PC-3 (cell line): ENCODE data around the gene TNFRSF4. TPM values are rescaled to one million over a fixed set of nuclear protein-coding genes. Genes with fewer than 3 reads are reported as not detected.

Experiments
- ATAC-seq: fragments of 200-7000 bp; cut with Tn5 transposase; 2 replicates; pipeline ENCODE4 v1.9.1; 2020; ENCODE audit warnings: mild to moderate bottlenecking, moderate library complexity
- BruUV-seq: library from RNA; stranded (reverse); fragments of 400-500 nt; replicated peaks from 2 replicates; lab custom pipeline; 2021; lab: Mats Ljungman, UMichigan
- CTCF ChIA-PET: fragments of 300-600 bp; sonication (Branson Sonifier 250); formaldehyde crosslinking; loops from one replicate; lab custom pipeline; 2022; ENCODE audit warnings: antibody characterized with exemption; lab: Charles Lee
- POLR2A ChIA-PET: fragments of 300-600 bp; sonication (Branson Sonifier 250); formaldehyde crosslinking; loops from one replicate; lab custom pipeline; 2022; ENCODE audit warnings: antibody characterized with exemption; ENCODE audit not compliant: unreplicated experiment; lab: Charles Lee
- DNase-seq: peaks from one replicate; pipeline ENCODE4 v3.0.0-alpha.2; 2015
- H2AFZ ChIP-seq: fragments of 300-600 bp; sonication (generic); 2 replicates; pipeline ENCODE4 v1.6.0; 2016; ENCODE audit warnings: antibody characterized with exemption, low read length
- H3F3A ChIP-seq: fragments of 300-600 bp; sonication (generic); one replicate; pipeline ENCODE4 v1.6.0; 2017; ENCODE audit warnings: antibody characterized with exemption, low read length, control low read depth, mild to moderate bottlenecking; ENCODE audit not compliant: unreplicated experiment
- H3K27ac ChIP-seq: fragments of 300-600 bp; sonication (generic); 2 replicates; pipeline ENCODE4 v1.5.1; 2016; ENCODE audit warnings: mild to moderate bottlenecking, low read length
- H3K27me3 ChIP-seq: fragments of 300-600 bp; sonication (generic); 2 replicates; pipeline ENCODE4 v1.6.1; 2016; ENCODE audit warnings: low read length, mixed read lengths
- H3K36me3 ChIP-seq: fragments of 300-600 bp; sonication (generic); 2 replicates; pipeline ENCODE4 v1.6.1; 2016; ENCODE audit warnings: low read depth, mixed run types, low read length, mixed read lengths
- H3K4me1 ChIP-seq: fragments of 300-600 bp; sonication (generic); 2 replicates; pipeline ENCODE4 v1.5.1; 2016; ENCODE audit warnings: low read length; ENCODE audit not compliant: insufficient read depth
- H3K4me2 ChIP-seq: fragments of 300-600 bp; sonication (generic); 2 replicates; pipeline ENCODE4 v1.6.0; 2016; ENCODE audit warnings: low read length
- H3K4me3 ChIP-seq: fragments of 300-600 bp; sonication (generic); 2 replicates; pipeline ENCODE4 v1.5.1; 2016; ENCODE audit warnings: mild to moderate bottlenecking, low read length, mixed read lengths
- H3K79me2 ChIP-seq: fragments of 300-600 bp; sonication (generic); 2 replicates; pipeline ENCODE4 v1.6.1; 2017; ENCODE audit warnings: low read length, mixed read lengths
- H3K9ac ChIP-seq: fragments of 300-600 bp; sonication (generic); 2 replicates; pipeline ENCODE4 v1.6.0; 2016; ENCODE audit warnings: mild to moderate bottlenecking, low read length
- H3K9me2 ChIP-seq: fragments of 300-600 bp; sonication (generic); replicated peaks from 2 replicates; pipeline ENCODE4 v1.6.1; 2016; ENCODE audit warnings: mixed run types, low read length, mixed read lengths
- H3K9me3 ChIP-seq: fragments of 300-600 bp; sonication (generic); 2 replicates; pipeline ENCODE4 v1.6.1; 2016; ENCODE audit warnings: low read length, mixed read lengths
- H4K20me1 ChIP-seq: fragments of 300-600 bp; sonication (generic); 2 replicates; pipeline ENCODE4 v1.6.1; 2016; ENCODE audit warnings: low read length, mixed read lengths
- EZH2 ChIP-seq: fragments of 300-600 bp; sonication (generic); IDR thresholded peaks from one replicate; pipeline ENCODE4 v1.6.1; 2017; ENCODE audit warnings: antibody characterized with exemption, mild to moderate bottlenecking, low read length; ENCODE audit not compliant: unreplicated experiment
- EZH2phosphoT487 ChIP-seq: fragments of 300-600 bp; sonication (generic); IDR thresholded peaks from 2 replicates; pipeline ENCODE4 v1.6.1; 2018; ENCODE audit warnings: mild to moderate bottlenecking, antibody characterized with exemption, low read length, borderline replicate concordance
- intact Hi-C: fragments of 100-400 bp; cut with micrococcal nuclease; formaldehyde crosslinking; loops from 2 replicates; pipeline ENCODE4 v1.9.0; 2023
- total RNA-seq: library from RNA; depleted of rRNA; stranded (reverse); fragments of >200 nt; gene quantifications from 2 replicates; pipeline ENCODE4 v1.2.3, GENCODE V29; 2014
- TF ChIP-seq, protein P1 (sequence below): fragments of 300-600 bp; sonication (generic); conservative IDR thresholded peaks from 2 replicates; pipeline ENCODE4 v1.5.1; 2017; ENCODE audit warnings: antibody characterized with exemption, low read depth, mild to moderate bottlenecking, low read length

TNFRSF4 gene
- total RNA-seq, 1 experiment from 2014 or later, result 0.11 TPM

DNA sequence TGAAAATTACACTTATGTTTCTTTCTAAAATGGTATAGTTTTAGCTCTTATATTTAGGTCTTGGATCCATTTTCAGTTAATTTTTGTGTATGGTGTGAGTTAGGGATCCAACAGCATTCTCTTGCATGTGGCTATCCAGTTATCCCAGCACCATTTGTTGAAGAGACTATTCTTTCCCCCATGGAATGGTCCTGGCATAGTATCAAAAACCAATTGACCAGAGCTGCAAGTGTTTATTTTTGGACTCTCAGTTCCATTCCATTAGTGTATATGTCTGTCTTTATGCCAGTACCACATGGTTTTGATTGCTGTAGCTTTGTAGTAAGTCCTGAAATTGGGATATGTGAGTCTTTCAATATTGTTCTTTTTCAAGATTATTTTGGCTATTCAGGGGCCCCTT is 26.0 kb downstream of the TNFRSF4 start:
- H3K4me2 ChIP-seq, result no peak overlapping the region
- H3K9me2 ChIP-seq, result no peaks in the 10 kb centered on the region
- CTCF ChIA-PET, result no interaction called here
- no peaks in the 10 kb centered on the region for H3K4me1 ChIP-seq
- no peaks in the 10 kb centered on the region for H4K20me1 ChIP-seq
- H3K79me2 ChIP-seq, result no peaks in the 10 kb centered on the region
- no peak for DNase-seq
- no peaks in the 10 kb centered on the region for H3F3A ChIP-seq
- H3K27ac ChIP-seq, result no peak overlapping the region
- BruUV-seq, result no TSS peak
- H3K36me3 ChIP-seq, result 0 out of 2 replicates have a peak, but pooled peaks cover 5% of the 10 kb centered on the region
- H3K27me3 ChIP-seq, result no peaks in the 10 kb centered on the region
- no peak for TF ChIP-seq EZH2phosphoT487
- intact Hi-C loops, result no loop called here
- no peaks in the 10 kb centered on the region for H3K9me3 ChIP-seq
- no peak overlapping the region for H2AFZ ChIP-seq
- H3K9ac ChIP-seq, result no peak overlapping the region
- POLR2A ChIA-PET, result interaction anchor here (0.6 kb wide), 1 partner anchor 13 kb away, joined by 3 read pairs; no protein-coding TSS in a partner anchor
- ATAC-seq, result no peak
- H3K4me3 ChIP-seq, result no peak overlapping the region

DNA sequence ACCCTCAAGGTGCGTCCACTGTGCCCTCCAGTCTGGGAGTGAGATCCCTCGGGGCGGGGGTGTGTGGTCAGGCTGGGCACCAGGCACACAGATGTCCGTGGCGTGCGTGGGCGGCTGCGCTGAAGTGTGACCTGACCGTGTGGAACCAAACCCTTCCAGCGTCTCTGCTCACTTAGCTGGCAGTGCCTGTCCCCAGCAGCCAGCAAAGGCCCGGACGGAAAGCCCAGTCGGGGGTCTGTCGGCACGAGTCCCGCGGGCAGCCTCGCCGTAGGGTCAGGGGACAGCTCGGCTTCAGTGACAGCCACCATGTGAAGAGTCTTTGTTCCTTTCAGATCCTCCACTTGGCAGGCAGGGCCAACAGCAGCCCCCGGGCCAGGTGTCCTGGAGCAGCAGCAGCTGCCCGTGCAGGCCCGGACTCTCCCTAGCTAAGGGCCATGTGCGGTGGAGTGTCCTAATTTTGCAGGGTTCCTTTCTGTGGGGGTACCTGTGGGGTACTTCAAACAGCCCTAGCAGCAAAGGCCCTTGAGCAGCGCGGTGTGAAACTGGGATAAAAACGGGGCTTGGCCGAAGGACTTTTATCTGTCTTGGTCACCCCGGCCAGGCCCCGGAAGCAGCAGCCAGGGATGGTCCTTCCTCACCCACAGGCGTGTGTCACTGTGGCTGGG is 28.7 kb downstream of the TNFRSF4 start:
- H3K9ac ChIP-seq, result no peak overlapping the region
- H3K27me3 ChIP-seq, result no peaks in the 10 kb centered on the region
- no peaks in the 10 kb centered on the region for H3K4me1 ChIP-seq
- ATAC-seq, result no peak
- H2AFZ ChIP-seq, result no peak overlapping the region
- no peaks in the 10 kb centered on the region for H3K9me2 ChIP-seq
- no peaks in the 10 kb centered on the region for H3K79me2 ChIP-seq
- no peaks in the 10 kb centered on the region for H3F3A ChIP-seq
- intact Hi-C loops, result no loop called here
- H3K4me3 ChIP-seq, result no peak overlapping the region
- no peak for TF ChIP-seq EZH2
- TF ChIP-seq, protein P1, sequence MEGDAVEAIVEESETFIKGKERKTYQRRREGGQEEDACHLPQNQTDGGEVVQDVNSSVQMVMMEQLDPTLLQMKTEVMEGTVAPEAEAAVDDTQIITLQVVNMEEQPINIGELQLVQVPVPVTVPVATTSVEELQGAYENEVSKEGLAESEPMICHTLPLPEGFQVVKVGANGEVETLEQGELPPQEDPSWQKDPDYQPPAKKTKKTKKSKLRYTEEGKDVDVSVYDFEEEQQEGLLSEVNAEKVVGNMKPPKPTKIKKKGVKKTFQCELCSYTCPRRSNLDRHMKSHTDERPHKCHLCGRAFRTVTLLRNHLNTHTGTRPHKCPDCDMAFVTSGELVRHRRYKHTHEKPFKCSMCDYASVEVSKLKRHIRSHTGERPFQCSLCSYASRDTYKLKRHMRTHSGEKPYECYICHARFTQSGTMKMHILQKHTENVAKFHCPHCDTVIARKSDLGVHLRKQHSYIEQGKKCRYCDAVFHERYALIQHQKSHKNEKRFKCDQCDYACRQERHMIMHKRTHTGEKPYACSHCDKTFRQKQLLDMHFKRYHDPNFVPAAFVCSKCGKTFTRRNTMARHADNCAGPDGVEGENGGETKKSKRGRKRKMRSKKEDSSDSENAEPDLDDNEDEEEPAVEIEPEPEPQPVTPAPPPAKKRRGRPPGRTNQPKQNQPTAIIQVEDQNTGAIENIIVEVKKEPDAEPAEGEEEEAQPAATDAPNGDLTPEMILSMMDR, result no peak
- no peak for TF ChIP-seq EZH2phosphoT487
- H4K20me1 ChIP-seq, result no peaks in the 10 kb centered on the region
- no peak overlapping the region for H3K4me2 ChIP-seq
- no TSS peak for BruUV-seq
- POLR2A ChIA-PET, result no interaction called here
- H3K36me3 ChIP-seq, result no peaks in the 10 kb centered on the region
- CTCF ChIA-PET, result no interaction called here
- DNase-seq, result no peak
- H3K27ac ChIP-seq, result no peak overlapping the region
- no peaks in the 10 kb centered on the region for H3K9me3 ChIP-seq

DNA sequence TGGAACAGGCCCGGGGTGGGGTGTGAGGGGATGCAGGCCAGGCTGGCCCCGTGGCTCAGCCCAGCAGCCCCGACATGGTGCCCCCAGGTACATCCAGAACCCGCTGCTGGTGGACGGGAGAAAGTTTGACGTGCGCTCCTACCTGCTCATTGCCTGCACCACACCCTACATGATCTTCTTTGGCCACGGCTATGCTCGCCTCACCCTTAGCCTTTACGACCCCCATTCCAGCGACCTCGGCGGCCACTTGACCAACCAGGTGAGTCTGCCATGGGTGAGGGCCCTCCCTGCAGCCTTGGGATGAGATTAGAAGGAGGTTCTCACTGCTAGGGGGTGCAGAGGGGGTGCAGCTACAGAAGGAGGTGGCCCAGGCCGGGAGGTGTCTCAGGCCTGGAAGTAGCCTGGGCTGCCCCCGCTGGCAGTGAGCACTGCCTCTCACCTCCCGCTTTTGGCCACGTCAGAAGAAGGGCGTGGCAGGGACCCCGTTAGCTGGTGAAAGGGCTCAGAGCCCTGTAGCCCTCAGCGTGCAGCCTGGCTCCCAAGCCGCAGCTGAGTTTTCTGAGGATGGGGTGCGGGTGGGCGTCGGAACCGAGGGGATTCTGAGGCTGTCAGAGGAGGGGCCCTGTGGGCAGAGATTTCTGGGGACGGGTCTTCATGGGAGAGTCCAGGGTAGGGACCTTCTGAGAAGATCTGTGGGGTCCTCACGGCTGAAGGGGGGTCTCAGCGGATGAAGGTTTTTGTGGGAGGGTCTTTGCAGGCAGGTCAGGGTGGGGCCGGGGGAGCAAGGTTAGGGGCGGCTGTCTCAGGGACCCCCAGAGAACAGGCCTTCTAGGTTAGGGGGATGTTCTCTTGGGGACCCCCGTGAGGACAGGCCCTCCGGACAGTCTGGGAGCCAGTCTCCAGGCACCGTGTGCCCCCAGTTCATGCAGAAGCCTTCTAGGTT is 29.8 kb downstream of the TNFRSF4 start:
- Histone ChIP-seq H3K9me3 (no peaks in the 10 kb centered on the region), H3K9ac (no peak overlapping the region), H4K20me1 (no peaks in the 10 kb centered on the region), H3K9me2 (no peaks in the 10 kb centered on the region), H3K27ac (no peak overlapping the region), H3K79me2 (no peaks in the 10 kb centered on the region), H3K36me3 (no peaks in the 10 kb centered on the region), H3K4me3 (no peak overlapping the region), H3K27me3 (no peaks in the 10 kb centered on the region), H3K4me1 (no peaks in the 10 kb centered on the region), H3F3A (no peaks in the 10 kb centered on the region), H3K4me2 (no peak overlapping the region), H2AFZ (no peak overlapping the region)
- no peak for ATAC-seq
- intact Hi-C loops, result no loop called here
- DNase-seq, result no peak
- ChIA-PET CTCF (no interaction called here), POLR2A (no interaction called here)
- TF ChIP-seq, protein P1, result no peak
- no peak for TF ChIP-seq EZH2
- no peak for TF ChIP-seq EZH2phosphoT487
- BruUV-seq, result no TSS peak
